Astrocyte (in vitro differentiated cells and primary cell): ENCODE results near the gene MYL7.

Experiments used
- EZH2 ChIP-seq: IDR thresholded peaks from 2 replicates; pipeline ENCODE4 v1.6.1; 2012; ENCODE audit warnings: mild to moderate bottlenecking, low read length, inconsistent platforms; ENCODE audit not compliant: insufficient read depth
- TF ChIP-seq, protein P1 (sequence below): IDR thresholded peaks from 2 replicates; pipeline ENCODE4 v1.5.1; 2011; ENCODE audit warnings: low read depth, mild to moderate bottlenecking, inconsistent platforms, low read length, moderate library complexity; ENCODE audit not compliant: insufficient read depth

DNA sequence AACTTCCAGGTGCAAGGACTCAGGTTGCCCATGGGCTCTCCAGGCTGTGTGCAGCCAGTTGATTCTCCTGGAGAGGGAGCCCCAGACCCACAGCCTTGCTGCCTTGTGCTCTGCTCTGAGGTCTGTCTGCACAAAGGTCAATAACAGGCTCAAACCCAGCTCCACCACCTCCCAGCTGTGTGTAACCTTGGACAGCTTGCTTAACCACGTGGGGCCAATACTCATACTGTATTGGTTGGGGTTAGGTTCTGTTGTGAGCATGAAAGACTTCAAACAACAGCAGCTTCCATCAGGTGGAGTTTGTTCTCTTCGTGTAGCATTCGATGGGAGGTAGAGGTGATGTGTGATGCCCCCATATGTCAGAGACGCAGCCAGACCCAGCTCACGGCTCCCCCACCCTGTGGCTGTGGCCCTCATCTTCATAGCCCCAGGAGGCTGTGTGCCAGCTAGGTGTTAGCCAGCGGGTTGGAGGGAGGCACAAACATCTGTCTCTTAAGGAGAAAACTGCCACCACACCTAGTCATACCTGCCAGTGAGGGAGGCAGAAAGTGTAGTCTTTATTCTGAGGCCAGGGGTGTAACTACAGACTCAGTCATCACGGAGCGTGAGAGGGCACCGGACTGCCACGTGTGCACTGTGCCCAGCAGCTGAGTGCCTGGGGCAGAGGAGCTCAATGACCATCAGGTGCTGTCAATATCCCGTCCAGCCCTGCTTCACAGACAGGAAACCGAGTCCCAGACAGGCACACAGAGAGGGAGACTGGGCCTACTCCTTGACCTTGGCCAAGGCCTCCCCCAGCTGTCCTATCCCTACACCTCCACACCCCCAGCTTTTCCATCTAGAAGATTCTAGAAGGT lies 9.7 kb downstream of the MYL7 start:
- TF ChIP-seq, protein P1, sequence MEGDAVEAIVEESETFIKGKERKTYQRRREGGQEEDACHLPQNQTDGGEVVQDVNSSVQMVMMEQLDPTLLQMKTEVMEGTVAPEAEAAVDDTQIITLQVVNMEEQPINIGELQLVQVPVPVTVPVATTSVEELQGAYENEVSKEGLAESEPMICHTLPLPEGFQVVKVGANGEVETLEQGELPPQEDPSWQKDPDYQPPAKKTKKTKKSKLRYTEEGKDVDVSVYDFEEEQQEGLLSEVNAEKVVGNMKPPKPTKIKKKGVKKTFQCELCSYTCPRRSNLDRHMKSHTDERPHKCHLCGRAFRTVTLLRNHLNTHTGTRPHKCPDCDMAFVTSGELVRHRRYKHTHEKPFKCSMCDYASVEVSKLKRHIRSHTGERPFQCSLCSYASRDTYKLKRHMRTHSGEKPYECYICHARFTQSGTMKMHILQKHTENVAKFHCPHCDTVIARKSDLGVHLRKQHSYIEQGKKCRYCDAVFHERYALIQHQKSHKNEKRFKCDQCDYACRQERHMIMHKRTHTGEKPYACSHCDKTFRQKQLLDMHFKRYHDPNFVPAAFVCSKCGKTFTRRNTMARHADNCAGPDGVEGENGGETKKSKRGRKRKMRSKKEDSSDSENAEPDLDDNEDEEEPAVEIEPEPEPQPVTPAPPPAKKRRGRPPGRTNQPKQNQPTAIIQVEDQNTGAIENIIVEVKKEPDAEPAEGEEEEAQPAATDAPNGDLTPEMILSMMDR = no peak
- TF ChIP-seq EZH2 = no peak
